AG09309 (cell line): ENCODE results near the gene TBC1D10A.

ENCODE experiments used
- DNase-seq: peaks from one replicate; pipeline ENCODE4 v3.0.0-alpha.2; 2010; ENCODE audit warnings: low read depth
- H3K4me3 ChIP-seq: 2 replicates; pipeline ENCODE4 v1.5.1; 2011; ENCODE audit warnings: mild to moderate bottlenecking, low read depth, low read length, moderate library complexity; ENCODE audit not compliant: control insufficient read depth
- CTCF ChIP-seq: IDR thresholded peaks from 2 replicates; pipeline ENCODE4 v1.5.1; 2011; ENCODE audit warnings: mild to moderate bottlenecking, low read depth, low read length, inconsistent platforms; ENCODE audit not compliant: insufficient read depth, control insufficient read depth; ENCODE audit errors: missing control alignments

Gene TBC1D10A

DNA sequence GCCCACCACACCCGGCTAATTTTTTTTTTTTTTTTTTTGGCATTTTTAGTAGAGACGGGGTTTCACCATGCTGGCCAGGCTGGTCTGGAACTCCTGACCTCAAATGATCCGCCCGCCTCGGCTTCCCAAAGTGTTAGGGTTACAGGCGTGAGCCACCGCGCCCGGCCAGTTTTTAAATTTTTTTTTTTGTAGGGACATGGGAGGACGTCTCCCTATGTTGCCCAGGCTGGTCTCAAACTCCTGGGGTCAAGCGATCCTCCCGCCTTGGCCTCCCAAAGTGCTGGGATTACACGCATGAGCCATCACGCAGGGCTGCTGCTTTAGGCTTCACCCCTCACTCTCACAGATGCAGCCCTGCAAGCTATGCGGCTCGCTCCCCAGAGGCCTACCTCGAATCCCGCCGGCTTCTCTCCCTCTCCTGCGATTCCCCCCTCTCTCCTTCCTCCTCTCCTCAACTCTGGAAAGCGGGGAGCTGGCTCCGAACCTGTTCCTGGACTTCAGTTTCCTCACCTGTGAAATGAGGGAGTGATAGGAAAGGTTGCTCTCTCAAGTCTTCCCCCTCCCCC lies 31.0 kb upstream of the TBC1D10A start:
- H3K4me3 ChIP-seq: peak overlapping the region; percentile 81; the same call in 1 of the 2 replicates
- DNase-seq: no peak
- no peak for TF ChIP-seq CTCF

GRCh38 chr22:30357236-30357570 lies 30.5 kb upstream of the TBC1D10A start:
- H3K4me3 ChIP-seq: peak overlapping the region; percentile 81
- DNase-seq: no peak
- no peak for TF ChIP-seq CTCF

GRCh38 chr22:30356449-30357235 lies 29.9 kb upstream of the TBC1D10A start, which contains the start of the genes CCDC157 and SF3A1:
TSS of gene CCDC157 (plus strand) at chr22:30357007. CDS start at chr22:30366001, 8,994 bp downstream.
TSS of gene SF3A1 (minus strand) at chr22:30356894. CDS start at chr22:30356792, 102 bp downstream.
- peak; percentile 71 for DNase-seq
- TF ChIP-seq CTCF: no peak
- H3K4me3 ChIP-seq: peak within 1 kb of the TSS; percentile 81

GRCh38 chr22:30354644-30355043 lies 27.9 kb upstream of the TBC1D10A start:
- no peak for DNase-seq
- TF ChIP-seq CTCF: no peak
- no peak overlapping the region for H3K4me3 ChIP-seq

GRCh38 chr22:30351226-30351625 lies 24.5 kb upstream of the TBC1D10A start:
- DNase-seq: no peak
- TF ChIP-seq CTCF: no peak
- H3K4me3 ChIP-seq: no peak overlapping the region

GRCh38 chr22:30348809-30349208 lies 22.1 kb upstream of the TBC1D10A start:
- no peak for TF ChIP-seq CTCF
- peak; percentile 21 for DNase-seq
- no peak overlapping the region for H3K4me3 ChIP-seq
